Measurements from ENCODE around the gene KANK4.

Gene KANK4

GRCh38 chr1:62237950-62238374 lies 81.3 kb downstream of the KANK4 start:
- Histone ChIP-seq H3K4me2 (ENCODE audit: insufficient read depth, low read length) (no peak overlapping the region), H3K4me1 (ENCODE audit: insufficient read depth, low read length) (no peaks in the 10 kb centered on the region), H3K36me3 (ENCODE audit: insufficient read depth, low read length) (no peaks in the 10 kb centered on the region), H3K4me3 (ENCODE audit: low read depth in 1 of 2, low read length in 2 of 2) (no peak overlapping the region), H2AFZ (ENCODE audit: low read depth, low read length) (no peak overlapping the region), H3K79me2 (ENCODE audit: insufficient read depth, low read length) (no peaks in the 10 kb centered on the region), H3K9ac (ENCODE audit: low read depth, low read length) (no peak overlapping the region), H3K27ac (ENCODE audit: low read length) (no peak overlapping the region), H4K20me1 (ENCODE audit: insufficient read depth, low read length) (no peaks in the 10 kb centered on the region), H3K9me3 (ENCODE audit: insufficient read depth, low read length, severe bottlenecking) (no peaks in the 10 kb centered on the region), H3K27me3 (ENCODE audit: insufficient read depth, low read length, poor library complexity) (no peaks in the 10 kb centered on the region)
- DNase-seq (no peak), ATAC-seq (ENCODE audit: insufficient read depth, low read depth) (no peak)
- TF ChIP-seq, protein P1, sequence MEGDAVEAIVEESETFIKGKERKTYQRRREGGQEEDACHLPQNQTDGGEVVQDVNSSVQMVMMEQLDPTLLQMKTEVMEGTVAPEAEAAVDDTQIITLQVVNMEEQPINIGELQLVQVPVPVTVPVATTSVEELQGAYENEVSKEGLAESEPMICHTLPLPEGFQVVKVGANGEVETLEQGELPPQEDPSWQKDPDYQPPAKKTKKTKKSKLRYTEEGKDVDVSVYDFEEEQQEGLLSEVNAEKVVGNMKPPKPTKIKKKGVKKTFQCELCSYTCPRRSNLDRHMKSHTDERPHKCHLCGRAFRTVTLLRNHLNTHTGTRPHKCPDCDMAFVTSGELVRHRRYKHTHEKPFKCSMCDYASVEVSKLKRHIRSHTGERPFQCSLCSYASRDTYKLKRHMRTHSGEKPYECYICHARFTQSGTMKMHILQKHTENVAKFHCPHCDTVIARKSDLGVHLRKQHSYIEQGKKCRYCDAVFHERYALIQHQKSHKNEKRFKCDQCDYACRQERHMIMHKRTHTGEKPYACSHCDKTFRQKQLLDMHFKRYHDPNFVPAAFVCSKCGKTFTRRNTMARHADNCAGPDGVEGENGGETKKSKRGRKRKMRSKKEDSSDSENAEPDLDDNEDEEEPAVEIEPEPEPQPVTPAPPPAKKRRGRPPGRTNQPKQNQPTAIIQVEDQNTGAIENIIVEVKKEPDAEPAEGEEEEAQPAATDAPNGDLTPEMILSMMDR (IDR thresholded peaks at IDR 0.05; ENCODE audit: borderline replicate concordance, extremely low read depth, low read length, poor library complexity, severe bottlenecking), result no peak
- TF ChIP-seq EZH2 (IDR thresholded peaks at IDR 0.05; ENCODE audit: borderline replicate concordance, low read depth, low read length, severe bottlenecking), result no peak

DNA sequence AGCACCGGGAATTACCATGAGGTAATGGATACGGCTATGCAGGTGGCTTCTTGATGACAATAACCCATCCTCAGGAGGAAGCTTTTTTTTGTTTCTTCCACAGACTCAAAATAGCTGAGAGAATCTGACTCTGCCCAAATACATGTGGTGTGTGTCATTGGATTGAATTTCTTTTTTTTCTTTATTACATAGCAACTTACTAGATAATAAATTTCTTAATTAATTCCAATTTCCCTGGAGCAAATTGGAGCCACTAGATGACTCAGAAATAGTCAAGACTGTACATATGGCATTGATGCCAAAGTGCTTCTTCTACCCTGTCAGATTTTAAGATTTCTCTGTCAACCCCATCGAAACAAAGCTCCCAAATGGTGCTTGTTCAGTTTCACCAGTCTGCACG lies 81.9 kb downstream of the KANK4 start:
- Histone ChIP-seq H3K4me2 (ENCODE audit: insufficient read depth, low read length) (no peak overlapping the region), H3K9ac (ENCODE audit: low read depth, low read length) (no peak overlapping the region), H3K27me3 (ENCODE audit: insufficient read depth, low read length, poor library complexity) (no peaks in the 10 kb centered on the region), H3K79me2 (ENCODE audit: insufficient read depth, low read length) (no peaks in the 10 kb centered on the region), H3K4me1 (ENCODE audit: insufficient read depth, low read length) (no peaks in the 10 kb centered on the region), H4K20me1 (ENCODE audit: insufficient read depth, low read length) (no peaks in the 10 kb centered on the region), H3K36me3 (ENCODE audit: insufficient read depth, low read length) (no peaks in the 10 kb centered on the region), H2AFZ (ENCODE audit: low read depth, low read length) (no peak overlapping the region), H3K27ac (ENCODE audit: low read length) (no peak overlapping the region), H3K4me3 (ENCODE audit: low read depth in 1 of 2, low read length in 2 of 2) (no peak overlapping the region), H3K9me3 (ENCODE audit: insufficient read depth, low read length, severe bottlenecking) (no peaks in the 10 kb centered on the region)
- no peak for ATAC-seq (ENCODE audit: insufficient read depth, low read depth)
- TF ChIP-seq, protein P1 (IDR thresholded peaks at IDR 0.05; ENCODE audit: borderline replicate concordance, extremely low read depth, low read length, poor library complexity, severe bottlenecking), result no peak
- no peak for TF ChIP-seq EZH2 (IDR thresholded peaks at IDR 0.05; ENCODE audit: borderline replicate concordance, low read depth, low read length, severe bottlenecking)
- DNase-seq, result no peak

GRCh38 chr1:62235576-62235975 lies 83.7 kb downstream of the KANK4 start:
- Histone ChIP-seq H3K4me1 (ENCODE audit: insufficient read depth, low read length) (no peaks in the 10 kb centered on the region), H3K9me3 (ENCODE audit: insufficient read depth, low read length, severe bottlenecking) (no peaks in the 10 kb centered on the region), H3K27me3 (ENCODE audit: insufficient read depth, low read length, poor library complexity) (peaks cover 7% of the 10 kb centered on the region), H3K27ac (ENCODE audit: low read length) (no peak overlapping the region), H3K4me3 (ENCODE audit: low read depth in 1 of 2, low read length in 2 of 2) (no peak overlapping the region), H4K20me1 (ENCODE audit: insufficient read depth, low read length) (no peaks in the 10 kb centered on the region), H3K79me2 (ENCODE audit: insufficient read depth, low read length) (no peaks in the 10 kb centered on the region), H3K9ac (ENCODE audit: low read depth, low read length) (no peak overlapping the region), H2AFZ (ENCODE audit: low read depth, low read length) (no peak overlapping the region), H3K36me3 (ENCODE audit: insufficient read depth, low read length) (no peaks in the 10 kb centered on the region), H3K4me2 (ENCODE audit: insufficient read depth, low read length) (no peak overlapping the region)
- TF ChIP-seq EZH2 (IDR thresholded peaks at IDR 0.05; ENCODE audit: borderline replicate concordance, low read depth, low read length, severe bottlenecking), result no peak
- TF ChIP-seq, protein P1 (IDR thresholded peaks at IDR 0.05; ENCODE audit: borderline replicate concordance, extremely low read depth, low read length, poor library complexity, severe bottlenecking), result no peak
- ATAC-seq (ENCODE audit: insufficient read depth, low read depth), result no peak
- DNase-seq, result no peak

DNA sequence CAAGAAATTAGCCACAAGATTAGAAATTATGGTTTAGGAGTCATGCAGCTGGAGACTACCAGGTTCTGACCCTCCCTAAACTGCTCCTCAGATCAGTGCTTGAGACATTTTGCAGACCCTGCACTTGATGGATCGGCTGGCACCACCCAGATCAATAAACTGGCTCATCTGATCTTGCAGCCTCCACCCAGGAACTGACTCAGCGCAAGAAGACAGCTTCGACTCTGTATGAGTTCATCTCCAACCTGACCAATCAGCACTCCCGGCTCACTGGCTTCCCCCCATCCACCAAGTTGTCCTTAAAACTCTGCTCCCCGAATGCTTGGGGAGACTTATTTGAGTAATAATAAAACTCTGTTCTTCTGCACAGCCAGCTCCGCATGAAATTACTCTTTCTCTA lies 84.5 kb downstream of the KANK4 start:
- Histone ChIP-seq H3K27me3 (ENCODE audit: insufficient read depth, low read length, poor library complexity) (peaks cover 7% of the 10 kb centered on the region), H3K9me3 (ENCODE audit: insufficient read depth, low read length, severe bottlenecking) (no peaks in the 10 kb centered on the region), H4K20me1 (ENCODE audit: insufficient read depth, low read length) (no peaks in the 10 kb centered on the region), H2AFZ (ENCODE audit: low read depth, low read length) (no peak overlapping the region), H3K4me2 (ENCODE audit: insufficient read depth, low read length) (no peak overlapping the region), H3K4me1 (ENCODE audit: insufficient read depth, low read length) (no peaks in the 10 kb centered on the region), H3K36me3 (ENCODE audit: insufficient read depth, low read length) (no peaks in the 10 kb centered on the region), H3K9ac (ENCODE audit: low read depth, low read length) (no peak overlapping the region), H3K79me2 (ENCODE audit: insufficient read depth, low read length) (no peaks in the 10 kb centered on the region), H3K27ac (ENCODE audit: low read length) (no peak overlapping the region), H3K4me3 (ENCODE audit: low read depth in 1 of 2, low read length in 2 of 2) (no peak overlapping the region)
- no peak for ATAC-seq (ENCODE audit: insufficient read depth, low read depth)
- TF ChIP-seq, protein P1 (IDR thresholded peaks at IDR 0.05; ENCODE audit: borderline replicate concordance, extremely low read depth, low read length, poor library complexity, severe bottlenecking), result no peak
- no peak for TF ChIP-seq EZH2 (IDR thresholded peaks at IDR 0.05; ENCODE audit: borderline replicate concordance, low read depth, low read length, severe bottlenecking)
- DNase-seq, result no peak
